HCT116 (cell line): Measurements from ENCODE around the gene CRB1.

Source experiments
- CTCF ChIP-seq, 3 experiments: fragments of 200-600 bp in 1 of 3; sonication (generic) in 1 of 3; IDR thresholded peaks in 2 of 3; conservative IDR thresholded peaks in 1 of 3; 2 replicates each; pipeline ENCODE4 v1.5.1; 2012 to 2017; ENCODE audit warnings: low read depth in 2 of 3, low read length in 2 of 3, antibody characterized with exemption in 1 of 3, borderline replicate concordance in 1 of 3, control low read depth in 1 of 3, mild to moderate bottlenecking in 1 of 3, mixed read lengths in 1 of 3, mixed run types in 1 of 3, moderate library complexity in 1 of 3; ENCODE audit not compliant: insufficient read depth in 1 of 3
- POLR2AphosphoS5 ChIP-seq: IDR thresholded peaks from 2 replicates; pipeline ENCODE4 v1.6.1; 2011; ENCODE audit warnings: mild to moderate bottlenecking, low read depth, low read length, moderate library complexity
- REST ChIP-seq: IDR thresholded peaks from 2 replicates; pipeline ENCODE4 v1.6.1; 2012; ENCODE audit warnings: low read depth
- SIN3A ChIP-seq: IDR thresholded peaks from 2 replicates; pipeline ENCODE4 v1.6.1; 2012; ENCODE audit warnings: low read depth
- ZBTB33 ChIP-seq: IDR thresholded peaks from 2 replicates; pipeline ENCODE4 v1.6.1; 2011; ENCODE audit warnings: mild to moderate bottlenecking, low read length, moderate library complexity; ENCODE audit not compliant: insufficient replicate concordance; ENCODE audit errors: extremely low read depth

DNA sequence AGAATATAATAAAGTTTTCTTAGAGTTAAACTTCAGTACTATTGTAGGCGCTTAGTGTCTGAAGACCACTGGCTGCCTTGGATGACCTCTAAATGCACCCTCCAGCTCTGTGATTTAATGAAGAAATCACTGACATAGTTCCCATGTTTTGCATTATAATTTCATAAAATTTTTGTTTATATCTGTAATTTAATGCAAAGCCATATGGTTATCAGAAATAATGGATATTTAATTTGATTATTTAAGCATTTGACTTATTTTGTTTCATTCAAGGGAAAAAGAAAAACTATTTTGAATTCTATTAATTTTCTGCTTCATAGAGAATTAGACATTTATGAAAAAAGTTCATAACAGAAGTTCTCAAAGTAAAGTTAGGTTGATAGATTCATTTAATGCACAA is 18.6 kb downstream of the CRB1 start:
- no peak for TF ChIP-seq CTCF (IDR thresholded peaks at IDR 0.05 in 2 of 3, conservative IDR thresholded peaks at IDR 0.05 in 1 of 3; ENCODE audit: borderline replicate concordance in 1 of 3, insufficient read depth in 1 of 3, low read depth in 2 of 3, low read length in 2 of 3)
- TF ChIP-seq ZBTB33, result no peak
- no peak for TF ChIP-seq POLR2AphosphoS5
- no peak for TF ChIP-seq REST
- TF ChIP-seq SIN3A, result no peak
